Endothelial cell of umbilical vein (primary cell): Measurements from ENCODE around the gene TBC1D17. TPM values are rescaled to one million over a fixed set of nuclear protein-coding genes. Genes with fewer than 3 reads are reported as not detected.

Experiments
- BruUV-seq: library from RNA; stranded (reverse); fragments of 400-500 nt; replicated peaks from 2 replicates; lab custom pipeline; 2021; lab: Mats Ljungman, UMichigan
- CTCF ChIA-PET: fragments of 300-600, 350-600 bp; sonication (Branson Sonifier 250); formaldehyde crosslinking; loops from one replicate; lab custom pipeline; 2021; ENCODE audit warnings: antibody characterized with exemption, inconsistent platforms; lab: Charles Lee
- POLR2A ChIA-PET: fragments of 300-600, 350-600 bp; sonication (Branson Sonifier 250); formaldehyde crosslinking; loops from one replicate; lab custom pipeline; 2021; ENCODE audit warnings: antibody characterized with exemption, inconsistent platforms; lab: Charles Lee
- DNase-seq: peaks from one replicate; pipeline ENCODE4 v3.0.0-alpha.2; 2011; ENCODE audit warnings: low read depth, low spot score
- FAIRE-seq: peaks from 2 replicates; lab custom pipeline; 2011; peaks lifted over from hg19 to GRCh38; lab: Jason Lieb, UNC
- H2AFZ ChIP-seq: 2 replicates; pipeline ENCODE4 v1.6.0; 2012; ENCODE audit warnings: low read depth, low read length, control low read depth, inconsistent platforms
- H3K27ac ChIP-seq: 2 replicates; pipeline ENCODE4 v1.5.1; 2011; ENCODE audit warnings: low read depth, mild to moderate bottlenecking, control low read depth, low read length, moderate library complexity; ENCODE audit not compliant: insufficient read depth
- H3K27me3 ChIP-seq, 2 experiments: 2 replicates each; pipeline versions ENCODE4 v1.6.0 to v1.6.1; 2011; ENCODE audit warnings: low read length in 2 of 2, mixed read lengths in 1 of 2; ENCODE audit not compliant: control insufficient read depth in 2 of 2, insufficient read depth in 2 of 2
- H3K36me3 ChIP-seq, 2 experiments: 2 replicates in 1 of 2; 3 replicates in 1 of 2; pipeline ENCODE4 v1.5.1; 2011; ENCODE audit warnings: low read length in 2 of 2, mild to moderate bottlenecking in 1 of 2, moderate library complexity in 1 of 2; ENCODE audit not compliant: control insufficient read depth in 2 of 2, insufficient read depth in 2 of 2; ENCODE audit errors: extremely low read depth in 1 of 2
- H3K4me1 ChIP-seq: 3 replicates; pipeline ENCODE4 v1.5.1; 2011; ENCODE audit warnings: mild to moderate bottlenecking, low read length; ENCODE audit not compliant: control insufficient read depth, insufficient read depth; ENCODE audit errors: extremely low read depth
- H3K4me2 ChIP-seq: 2 replicates; pipeline ENCODE4 v1.6.1; 2011; ENCODE audit warnings: low read length, control low read depth, mixed read lengths; ENCODE audit not compliant: insufficient read depth
- H3K4me3 ChIP-seq, 3 experiments: fragments of 200-600 bp in 1 of 3; sonication (generic), shearing (Covaris generic) in 1 of 3; replicated peaks in 1 of 3; 2 replicates each; pipeline ENCODE4 v1.5.1; 2011 to 2016; ENCODE audit warnings: control low read depth in 3 of 3, low read length in 3 of 3, mild to moderate bottlenecking in 2 of 3, inconsistent platforms in 1 of 3, low read depth in 1 of 3, moderate library complexity in 1 of 3; ENCODE audit not compliant: insufficient read depth in 1 of 3
- H3K79me2 ChIP-seq: 2 replicates; pipeline ENCODE4 v1.6.0; 2012; ENCODE audit warnings: low read length, inconsistent platforms; ENCODE audit not compliant: control insufficient read depth, insufficient read depth
- H3K9ac ChIP-seq: replicated peaks from 2 replicates; pipeline ENCODE3; 2011; ENCODE audit warnings: low read length, control low read depth; ENCODE audit not compliant: insufficient read depth; ENCODE audit errors: extremely low read depth
- H3K9me1 ChIP-seq: replicated peaks from 3 replicates; pipeline ENCODE4 v1.6.0; 2011; ENCODE audit warnings: mild to moderate bottlenecking, low read length; ENCODE audit not compliant: control insufficient read depth, insufficient read depth; ENCODE audit errors: extremely low read depth
- H3K9me3 ChIP-seq: replicated peaks from 2 replicates; pipeline ENCODE4 v1.5.1; 2012; ENCODE audit warnings: low read length, inconsistent platforms; ENCODE audit not compliant: control insufficient read depth, insufficient read depth
- H4K20me1 ChIP-seq: replicated peaks from 2 replicates; pipeline ENCODE3; 2011; ENCODE audit warnings: mild to moderate bottlenecking, low read length; ENCODE audit not compliant: control insufficient read depth, insufficient read depth; ENCODE audit errors: extremely low read depth
- EZH2 ChIP-seq: IDR thresholded peaks from 2 replicates; pipeline ENCODE4 v1.6.1; 2012; ENCODE audit warnings: borderline replicate concordance, low read depth, mild to moderate bottlenecking, moderate library complexity, low read length, inconsistent platforms; ENCODE audit not compliant: severe bottlenecking
- GATA2 ChIP-seq: IDR thresholded peaks from 2 replicates; pipeline ENCODE4 v1.7.0; 2011; ENCODE audit warnings: low read depth, mild to moderate bottlenecking, moderate library complexity, mixed read lengths, low read length; ENCODE audit not compliant: insufficient read length, insufficient read depth
- JUN ChIP-seq: IDR thresholded peaks from 2 replicates; pipeline ENCODE4 v1.6.1; 2011; ENCODE audit warnings: borderline replicate concordance, low read depth; ENCODE audit not compliant: insufficient read length, insufficient read depth
- MYC ChIP-seq: IDR thresholded peaks from one replicate; pipeline ENCODE4 v1.6.1; 2011; ENCODE audit warnings: mild to moderate bottlenecking, low read depth, low read length
- POLR2A ChIP-seq: IDR thresholded peaks from 2 replicates; pipeline ENCODE4 v1.6.1; 2012; ENCODE audit warnings: low read depth, mild to moderate bottlenecking, control low read depth, low read length
- POLR2AphosphoS5 ChIP-seq: IDR thresholded peaks from 2 replicates; pipeline ENCODE4 v1.6.1; 2012; ENCODE audit warnings: low read depth, mild to moderate bottlenecking, control low read depth, low read length, moderate library complexity; ENCODE audit not compliant: insufficient read depth
- dilution Hi-C: fragments of 300-500 bp; cut with MboI; formaldehyde crosslinking; loops from one replicate; pipeline ENCODE4 v1.15.0; 2019; ENCODE audit warnings: low sequenced_read_pairs; ENCODE audit not compliant: extremely low pct_ligation_motif_present
- intact Hi-C: fragments of 100-400 bp; cut with micrococcal nuclease; formaldehyde crosslinking; loops from one replicate; pipeline ENCODE4 v1.10.0; 2022
- polyA plus RNA-seq, 4 experiments: library from polyadenylated mRNA; depleted of rRNA in 3 of 4; stranded (reverse) in 3 of 4; unstranded in 1 of 4; fragments of >200 nt; gene quantifications; 2 replicates each; pipeline versions ENCODE4 v1.2.1 to v1.2.3, GENCODE V29; 2011 to 2012; ENCODE audit warnings: missing spikeins in 1 of 4
- total RNA-seq: library from RNA; stranded (reverse); gene quantifications from 2 replicates; pipeline ENCODE4 v1.2.3, GENCODE V29; 2021
- TF ChIP-seq, protein P1 (sequence below): IDR thresholded peaks from 2 replicates; pipeline ENCODE4 v1.6.1; 2011; ENCODE audit not compliant: insufficient read depth, insufficient read length

Gene TBC1D17
- total and polyA plus RNA-seq, 2 donors (not counting 3 experiments of a cell fraction or from before 2014, with no cell fraction given), result 34.2 to 39.3 TPM

DNA sequence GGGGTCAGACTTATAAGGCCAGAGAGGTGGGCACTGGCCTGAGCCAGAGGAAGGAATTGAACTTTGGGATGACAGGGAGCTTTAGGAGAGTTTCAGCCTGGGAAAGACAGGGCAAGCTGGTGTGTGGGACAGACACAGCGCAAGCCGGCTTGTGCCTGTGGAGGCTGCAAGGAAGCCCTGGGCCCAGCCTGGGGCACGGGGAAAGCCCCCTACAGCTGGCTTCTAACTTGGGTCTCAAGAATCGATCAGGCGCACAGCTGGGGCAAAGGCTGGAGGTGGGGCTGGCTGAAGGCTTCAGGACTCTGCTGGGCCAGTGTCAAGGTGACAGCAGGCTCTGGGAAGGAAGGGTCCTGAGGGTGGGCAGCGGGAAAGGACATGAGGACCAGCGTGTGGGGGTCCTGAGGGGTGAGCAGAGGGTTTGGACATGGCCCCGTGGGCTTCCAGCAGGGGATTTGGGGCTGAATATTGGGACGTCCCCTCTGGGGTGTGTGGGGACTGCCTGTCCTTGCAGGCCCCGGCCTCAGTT lies 23.6 kb upstream of the TBC1D17 start:
- Histone ChIP-seq H4K20me1 (no peaks in the 10 kb centered on the region), H3K4me2 (no peak overlapping the region), H3K4me1 (peaks cover 20% of the 10 kb centered on the region), H3K79me2 (peaks cover 25% of the 10 kb centered on the region), H3K36me3 (peaks cover 2 to 36% of the 10 kb centered on the region in 2 experiments), H3K9me3 (no peaks in the 10 kb centered on the region), H3K4me3 (no peak overlapping the region), H2AFZ (no peak overlapping the region), H3K9ac (no peak overlapping the region), H3K27me3 (no peaks in the 10 kb centered on the region), H3K27ac (no peak overlapping the region), H3K9me1 (no peaks in the 10 kb centered on the region)
- dilution Hi-C loops (no loop called here), intact Hi-C loops (no loop called here)
- ChIA-PET CTCF (no interaction called here), POLR2A (no interaction called here)
- BruUV-seq, result no TSS peak
- DNase-seq (no peak), FAIRE-seq (no peak)
- TF ChIP-seq, protein P1, sequence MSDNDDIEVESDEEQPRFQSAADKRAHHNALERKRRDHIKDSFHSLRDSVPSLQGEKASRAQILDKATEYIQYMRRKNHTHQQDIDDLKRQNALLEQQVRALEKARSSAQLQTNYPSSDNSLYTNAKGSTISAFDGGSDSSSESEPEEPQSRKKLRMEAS, result no peak
- TF ChIP-seq POLR2A (no peak), EZH2 (no peak), GATA2 (no peak), POLR2AphosphoS5 (no peak), MYC (no peak), JUN (no peak)
